GM13977 (cell line): ENCODE measurements around the gene ALKBH2.

Experiments
- DNase-seq: peaks from one replicate; pipeline ENCODE4 v3.0.0; 2012; ENCODE audit warnings: low spot score
- CTCF ChIP-seq: IDR thresholded peaks from 2 replicates; pipeline ENCODE4 v1.5.1; 2012; ENCODE audit warnings: mild to moderate bottlenecking, control low read depth; ENCODE audit not compliant: insufficient read depth; ENCODE audit errors: extremely low read depth, missing control alignments
- in situ Hi-C: fragments of 300-500 bp; cut with MboI; formaldehyde crosslinking; loops from one replicate; pipeline ENCODE4 v1.12.0; 2022; ENCODE audit warnings: low sequenced_read_pairs, low pct_unique_long_range_greater_than_20kb, mixed read lengths, inconsistent platforms; ENCODE audit not compliant: unreplicated experiment

The ALKBH2 gene

GRCh38 chr12:109115404-109115757, 22.1 kb upstream of the ALKBH2 start:
- in situ Hi-C loops = loop anchor here (25.0 kb wide), 1 partner anchor 272 kb away; no protein-coding TSS in a partner anchor
- no peak for TF ChIP-seq CTCF
- no peak for DNase-seq

GRCh38 chr12:109114644-109115043, 21.4 kb upstream of the ALKBH2 start:
- no peak for DNase-seq
- in situ Hi-C loops = loop anchor here (25.0 kb wide), 1 partner anchor 273 kb away; no protein-coding TSS in a partner anchor
- no peak for TF ChIP-seq CTCF

GRCh38 chr12:109113661-109114321, 20.5 kb upstream of the ALKBH2 start:
- in situ Hi-C loops = loop anchor here (25.0 kb wide), 1 partner anchor 274 kb away; no protein-coding TSS in a partner anchor
- DNase-seq = no peak
- TF ChIP-seq CTCF = no peak

- in situ Hi-C loops = loop anchor here (25.0 kb wide), 1 partner anchor 274 kb away; no protein-coding TSS in a partner anchor
- no peak for TF ChIP-seq CTCF
Observed at GRCh38 chr12:109112720-109113465, 19.6 kb upstream of the ALKBH2 start.

GRCh38 chr12:109110988-109111495, 17.8 kb upstream of the ALKBH2 start:
- DNase-seq = peak; percentile 57
- TF ChIP-seq CTCF = no peak
- in situ Hi-C loops = loop anchor here (25.0 kb wide), 1 partner anchor 276 kb away; no protein-coding TSS in a partner anchor

More at GRCh38 chr12:109112720-109113465, 19.6 kb upstream of the ALKBH2 start:
- no peak for DNase-seq

GRCh38 chr12:109109746-109110350, 16.6 kb upstream of the ALKBH2 start:
- in situ Hi-C loops = loop anchor here (25.0 kb wide), 1 partner anchor 277 kb away; no protein-coding TSS in a partner anchor
- TF ChIP-seq CTCF = no peak
- DNase-seq = no peak
